ENCODE data around the gene IRX2.

Gene IRX2

GRCh38 chr5:2732004-2732403 is 19.5 kb downstream of the IRX2 start:
- Histone ChIP-seq H3K4me1 (ENCODE audit: control insufficient read depth, insufficient read depth, low read length) (no peaks in the 10 kb centered on the region), H3K27me3 (ENCODE audit: control insufficient read depth, insufficient read depth, low read length, poor library complexity, severe bottlenecking) (no peaks in the 10 kb centered on the region), H3K9me3 (ENCODE audit: control insufficient read depth, low read length) (no peaks in the 10 kb centered on the region), H3K36me3 (ENCODE audit: control insufficient read depth, insufficient read depth, low read length) (no peaks in the 10 kb centered on the region), H3K4me3 (ENCODE audit: insufficient read depth, low read depth, low read length) (no peak overlapping the region), H3K27ac (ENCODE audit: insufficient read depth, low read depth, low read length, poor library complexity, severe bottlenecking) (no peak overlapping the region)
- 91 to 94% methylated on average over 4 of the region's 4 CpGs for WGBS, 2 experiments

- no peaks in the 10 kb centered on the region for H3K27me3 ChIP-seq (ENCODE audit: control insufficient read depth, insufficient read depth, low read length, poor library complexity, severe bottlenecking)
- H3K4me1 ChIP-seq (ENCODE audit: control insufficient read depth, insufficient read depth, low read length): no peaks in the 10 kb centered on the region
- WGBS, 2 experiments: 93 to 96% methylated on average over 7 of the region's 7 CpGs
- no peak overlapping the region for H3K27ac ChIP-seq (ENCODE audit: insufficient read depth, low read depth, low read length, poor library complexity, severe bottlenecking)
- H3K36me3 ChIP-seq (ENCODE audit: control insufficient read depth, insufficient read depth, low read length): no peaks in the 10 kb centered on the region
- no peak overlapping the region for H3K4me3 ChIP-seq (ENCODE audit: insufficient read depth, low read depth, low read length)
- H3K9me3 ChIP-seq (ENCODE audit: control insufficient read depth, low read length): no peaks in the 10 kb centered on the region
These were observed 22.3 kb downstream of the IRX2 start for GRCh38 chr5:2729189-2729588.

- Histone ChIP-seq H3K4me1 (ENCODE audit: control insufficient read depth, insufficient read depth, low read length) (no peaks in the 10 kb centered on the region), H3K36me3 (ENCODE audit: control insufficient read depth, insufficient read depth, low read length) (no peaks in the 10 kb centered on the region), H3K27ac (ENCODE audit: insufficient read depth, low read depth, low read length, poor library complexity, severe bottlenecking) (no peak overlapping the region), H3K9me3 (ENCODE audit: control insufficient read depth, low read length) (no peaks in the 10 kb centered on the region), H3K27me3 (ENCODE audit: control insufficient read depth, insufficient read depth, low read length, poor library complexity, severe bottlenecking) (no peaks in the 10 kb centered on the region), H3K4me3 (ENCODE audit: insufficient read depth, low read depth, low read length) (no peak overlapping the region)
- 89% methylated on average over 19 of the region's 19 CpGs for WGBS, 2 experiments
These were observed 23.9 kb downstream of the IRX2 start for GRCh38 chr5:2727550-2727949.

GRCh38 chr5:2725980-2726765 is 25.3 kb downstream of the IRX2 start:
- Histone ChIP-seq H3K36me3 (ENCODE audit: control insufficient read depth, insufficient read depth, low read length) (no peaks in the 10 kb centered on the region), H3K27ac (ENCODE audit: insufficient read depth, low read depth, low read length, poor library complexity, severe bottlenecking) (no peak overlapping the region), H3K4me1 (ENCODE audit: control insufficient read depth, insufficient read depth, low read length) (no peaks in the 10 kb centered on the region), H3K4me3 (ENCODE audit: insufficient read depth, low read depth, low read length) (no peak overlapping the region), H3K9me3 (ENCODE audit: control insufficient read depth, low read length) (no peaks in the 10 kb centered on the region), H3K27me3 (ENCODE audit: control insufficient read depth, insufficient read depth, low read length, poor library complexity, severe bottlenecking) (no peaks in the 10 kb centered on the region)
- 94 to 95% methylated on average over 23 of the region's 23 CpGs for WGBS, 2 experiments

GRCh38 chr5:2724831-2725230 is 26.6 kb downstream of the IRX2 start:
- Histone ChIP-seq H3K36me3 (ENCODE audit: control insufficient read depth, insufficient read depth, low read length) (no peaks in the 10 kb centered on the region), H3K4me3 (ENCODE audit: insufficient read depth, low read depth, low read length) (no peak overlapping the region), H3K9me3 (ENCODE audit: control insufficient read depth, low read length) (no peaks in the 10 kb centered on the region), H3K4me1 (ENCODE audit: control insufficient read depth, insufficient read depth, low read length) (no peaks in the 10 kb centered on the region), H3K27ac (ENCODE audit: insufficient read depth, low read depth, low read length, poor library complexity, severe bottlenecking) (no peak overlapping the region), H3K27me3 (ENCODE audit: control insufficient read depth, insufficient read depth, low read length, poor library complexity, severe bottlenecking) (no peaks in the 10 kb centered on the region)
- 88 to 99% methylated on average over 5 of the region's 5 CpGs for WGBS, 2 experiments

- WGBS, 2 experiments: 92 to 93% methylated on average over 12 of the region's 12 CpGs
- H3K4me1 ChIP-seq (ENCODE audit: control insufficient read depth, insufficient read depth, low read length): no peaks in the 10 kb centered on the region
- H3K27ac ChIP-seq (ENCODE audit: insufficient read depth, low read depth, low read length, poor library complexity, severe bottlenecking): no peak overlapping the region
- H3K36me3 ChIP-seq (ENCODE audit: control insufficient read depth, insufficient read depth, low read length): no peaks in the 10 kb centered on the region
- H3K4me3 ChIP-seq (ENCODE audit: insufficient read depth, low read depth, low read length): no peak overlapping the region
- H3K27me3 ChIP-seq (ENCODE audit: control insufficient read depth, insufficient read depth, low read length, poor library complexity, severe bottlenecking): no peaks in the 10 kb centered on the region
- no peaks in the 10 kb centered on the region for H3K9me3 ChIP-seq (ENCODE audit: control insufficient read depth, low read length)
These were observed 27.4 kb downstream of the IRX2 start for GRCh38 chr5:2724031-2724581.

GRCh38 chr5:2722901-2723300 is 28.6 kb downstream of the IRX2 start:
- no peaks in the 10 kb centered on the region for H3K27me3 ChIP-seq (ENCODE audit: control insufficient read depth, insufficient read depth, low read length, poor library complexity, severe bottlenecking)

GRCh38 chr5:2721385-2722138 is 29.9 kb downstream of the IRX2 start:
- H3K4me3 ChIP-seq (ENCODE audit: insufficient read depth, low read depth, low read length): no peak overlapping the region
- no peaks in the 10 kb centered on the region for H3K9me3 ChIP-seq (ENCODE audit: control insufficient read depth, low read length)
- H3K4me1 ChIP-seq (ENCODE audit: control insufficient read depth, insufficient read depth, low read length): no peaks in the 10 kb centered on the region
- no peak overlapping the region for H3K27ac ChIP-seq (ENCODE audit: insufficient read depth, low read depth, low read length, poor library complexity, severe bottlenecking)
- 89 to 92% methylated on average over 4 to 5 of the region's 7 CpGs for WGBS, 2 experiments
- H3K36me3 ChIP-seq (ENCODE audit: control insufficient read depth, insufficient read depth, low read length): no peaks in the 10 kb centered on the region
- H3K27me3 ChIP-seq (ENCODE audit: control insufficient read depth, insufficient read depth, low read length, poor library complexity, severe bottlenecking): no peaks in the 10 kb centered on the region

More at GRCh38 chr5:2722901-2723300, 28.6 kb downstream of the IRX2 start:
- no peaks in the 10 kb centered on the region for H3K4me1 ChIP-seq (ENCODE audit: control insufficient read depth, insufficient read depth, low read length)
- no peaks in the 10 kb centered on the region for H3K36me3 ChIP-seq (ENCODE audit: control insufficient read depth, insufficient read depth, low read length)
- H3K4me3 ChIP-seq (ENCODE audit: insufficient read depth, low read depth, low read length): no peak overlapping the region
- H3K27ac ChIP-seq (ENCODE audit: insufficient read depth, low read depth, low read length, poor library complexity, severe bottlenecking): no peak overlapping the region
- 94% methylated on average over 7 of the region's 7 CpGs for WGBS, 2 experiments
- H3K9me3 ChIP-seq (ENCODE audit: control insufficient read depth, low read length): no peaks in the 10 kb centered on the region

- no peaks in the 10 kb centered on the region for H3K36me3 ChIP-seq (ENCODE audit: control insufficient read depth, insufficient read depth, low read length)
- no peaks in the 10 kb centered on the region for H3K9me3 ChIP-seq (ENCODE audit: control insufficient read depth, low read length)
- WGBS, 2 experiments: 94 to 98% methylated on average over 3 to 6 of the region's 6 CpGs
- H3K27me3 ChIP-seq (ENCODE audit: control insufficient read depth, insufficient read depth, low read length, poor library complexity, severe bottlenecking): no peaks in the 10 kb centered on the region
- H3K4me3 ChIP-seq (ENCODE audit: insufficient read depth, low read depth, low read length): no peak overlapping the region
- H3K4me1 ChIP-seq (ENCODE audit: control insufficient read depth, insufficient read depth, low read length): no peaks in the 10 kb centered on the region
- no peak overlapping the region for H3K27ac ChIP-seq (ENCODE audit: insufficient read depth, low read depth, low read length, poor library complexity, severe bottlenecking)
These were observed 32.1 kb downstream of the IRX2 start for GRCh38 chr5:2719332-2719731.

- H3K27me3 ChIP-seq (ENCODE audit: control insufficient read depth, insufficient read depth, low read length, poor library complexity, severe bottlenecking): no peaks in the 10 kb centered on the region
- no peak overlapping the region for H3K4me3 ChIP-seq (ENCODE audit: insufficient read depth, low read depth, low read length)
- no peaks in the 10 kb centered on the region for H3K4me1 ChIP-seq (ENCODE audit: control insufficient read depth, insufficient read depth, low read length)
- 75 to 78% methylated on average over 6 of the region's 6 CpGs for WGBS, 2 experiments
- H3K9me3 ChIP-seq (ENCODE audit: control insufficient read depth, low read length): no peaks in the 10 kb centered on the region
- H3K27ac ChIP-seq (ENCODE audit: insufficient read depth, low read depth, low read length, poor library complexity, severe bottlenecking): no peak overlapping the region
- no peaks in the 10 kb centered on the region for H3K36me3 ChIP-seq (ENCODE audit: control insufficient read depth, insufficient read depth, low read length)
These were observed 33.4 kb downstream of the IRX2 start for GRCh38 chr5:2718115-2718514.
